Myocyte (in vitro differentiated cells): ENCODE results near the gene ARHGEF37. TPM values are rescaled to one million over a fixed set of nuclear protein-coding genes. Genes with fewer than 3 reads are reported as not detected.

Source experiments
- DNase-seq: peaks from one replicate; pipeline ENCODE4 v3.0.0-alpha.2; 2012; ENCODE audit warnings: low read depth
- total RNA-seq: library from RNA; depleted of rRNA; stranded (reverse); fragments of >200 nt; gene quantifications from 2 replicates; pipeline ENCODE4 v1.2.3, GENCODE V29; 2014

Gene ARHGEF37
- total RNA-seq, 1 donor from 2014 or later, result 8.3 TPM

DNA sequence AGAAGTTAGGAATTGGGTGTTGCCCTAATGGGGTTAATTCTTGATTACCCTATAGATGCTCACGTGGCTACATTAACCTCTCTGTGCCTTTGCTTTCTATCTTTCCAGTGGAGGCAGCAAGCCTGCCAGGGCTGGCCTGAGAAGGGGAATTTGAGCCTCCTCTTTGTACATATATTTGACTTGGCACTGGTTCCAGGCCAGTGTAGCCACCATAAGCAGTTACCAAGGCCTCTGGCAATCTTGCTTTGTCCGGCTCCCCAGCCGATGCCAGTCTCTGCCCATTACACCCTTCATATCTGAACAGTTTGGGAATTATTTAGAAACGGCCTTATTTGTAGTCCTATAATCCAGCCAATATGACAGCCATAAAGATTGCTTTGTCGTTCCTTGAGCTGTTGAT lies 90.2 kb downstream of the ARHGEF37 start:
- DNase-seq, result no peak

DNA sequence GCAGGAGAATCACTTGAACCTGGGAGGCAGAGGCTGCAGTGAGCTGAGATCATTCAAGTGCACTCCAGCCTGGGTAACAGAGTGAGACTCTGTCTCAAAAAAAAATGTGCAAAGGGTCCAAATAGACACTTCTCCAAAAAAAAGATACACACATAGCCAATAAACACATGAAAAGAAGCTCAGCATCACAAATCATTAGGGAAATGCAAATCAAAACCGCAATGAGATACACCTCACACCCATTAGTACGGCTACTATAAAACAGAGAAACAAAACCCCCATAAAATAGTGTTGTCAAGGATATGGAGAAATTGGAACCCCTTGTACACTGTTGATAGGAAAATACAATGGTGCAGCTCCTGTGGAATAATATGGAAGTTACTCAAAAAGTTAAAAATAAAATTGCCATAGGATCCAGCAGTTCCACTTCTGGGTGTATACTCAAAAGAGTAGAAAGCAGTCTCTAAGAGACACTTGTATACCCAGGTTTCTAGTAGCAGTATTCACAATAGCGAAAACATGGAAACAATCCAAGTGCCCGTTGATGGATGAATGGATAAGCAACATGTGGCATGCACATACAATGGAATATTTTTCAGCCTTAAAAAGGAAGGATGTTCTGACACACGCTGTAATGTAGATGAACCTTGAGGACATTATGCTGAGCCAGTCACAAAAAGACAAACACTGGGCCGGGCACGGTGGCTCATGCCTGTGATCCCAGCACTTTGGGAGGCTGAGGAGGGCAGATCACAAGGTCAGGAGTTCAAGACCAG lies 91.6 kb downstream of the ARHGEF37 start:
- no peak for DNase-seq

DNA sequence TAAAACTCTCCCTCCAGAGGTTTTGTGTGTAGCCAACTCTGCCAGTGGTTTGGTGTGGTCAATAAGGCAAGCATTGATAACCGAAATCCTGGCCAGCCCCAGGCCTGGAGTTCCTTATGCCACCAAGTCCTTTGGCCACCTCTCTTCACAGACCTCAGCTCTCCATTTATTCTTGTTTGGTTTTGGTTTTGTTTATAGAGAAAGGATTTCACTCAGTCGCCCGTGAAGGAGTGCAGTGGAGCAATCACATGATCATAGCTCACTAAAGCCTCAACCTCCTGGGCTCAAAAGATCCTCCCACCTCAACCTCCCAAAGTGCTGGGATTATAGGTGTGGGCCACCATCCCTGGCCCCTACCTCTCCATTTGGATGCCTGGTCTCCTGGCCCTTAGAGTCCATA lies 93.4 kb downstream of the ARHGEF37 start:
- no peak for DNase-seq

DNA sequence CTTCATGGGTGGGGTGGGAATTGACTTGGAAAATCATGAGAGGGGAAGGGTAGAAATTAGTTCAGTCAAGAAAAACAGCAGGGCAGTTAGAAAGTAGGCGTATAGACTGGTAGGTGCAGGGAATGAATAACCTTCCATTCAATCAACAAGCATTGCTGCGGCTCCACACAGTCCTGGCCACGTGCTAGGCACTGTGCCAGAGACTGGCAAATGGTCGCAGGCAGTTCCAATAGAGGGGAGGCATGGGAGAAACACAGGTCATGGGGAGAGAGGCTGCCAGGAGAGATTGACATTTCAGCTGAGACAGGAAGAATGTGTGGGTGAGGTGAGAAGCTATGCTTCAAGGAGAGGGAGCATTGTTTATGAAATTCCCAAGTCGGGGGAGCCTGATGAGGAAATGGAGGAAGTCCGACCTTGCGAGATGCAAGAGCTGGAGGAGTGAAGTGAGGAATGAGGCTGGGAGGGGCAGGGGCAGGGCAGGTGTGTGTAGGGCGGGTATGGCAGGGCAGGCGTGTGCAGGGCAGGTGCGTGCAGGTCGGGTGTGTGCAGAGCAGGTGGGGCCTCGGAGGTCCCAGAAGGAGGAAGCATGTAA lies 94.4 kb downstream of the ARHGEF37 start:
- DNase-seq, result no peak

DNA sequence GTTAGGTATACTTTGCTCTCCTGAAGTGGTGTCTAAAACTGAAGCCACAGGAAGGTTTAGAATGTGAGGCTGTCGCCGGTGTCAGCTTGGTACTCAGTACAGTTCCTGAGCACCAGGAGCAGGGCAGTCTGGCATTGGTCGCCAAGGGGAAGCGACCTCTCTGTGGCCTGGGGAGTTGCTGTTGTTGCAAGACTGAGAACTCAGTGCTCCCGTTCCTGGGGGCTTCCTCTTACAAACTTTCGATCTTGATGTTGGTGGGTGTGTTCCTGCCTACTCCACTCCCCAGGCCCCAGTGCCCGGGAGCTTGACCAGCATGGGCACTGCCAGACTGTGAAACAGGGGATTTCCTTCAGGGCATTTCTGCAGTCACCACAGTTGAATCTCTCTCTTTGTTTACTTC lies 96.4 kb downstream of the ARHGEF37 start:
- DNase-seq, result no peak

DNA sequence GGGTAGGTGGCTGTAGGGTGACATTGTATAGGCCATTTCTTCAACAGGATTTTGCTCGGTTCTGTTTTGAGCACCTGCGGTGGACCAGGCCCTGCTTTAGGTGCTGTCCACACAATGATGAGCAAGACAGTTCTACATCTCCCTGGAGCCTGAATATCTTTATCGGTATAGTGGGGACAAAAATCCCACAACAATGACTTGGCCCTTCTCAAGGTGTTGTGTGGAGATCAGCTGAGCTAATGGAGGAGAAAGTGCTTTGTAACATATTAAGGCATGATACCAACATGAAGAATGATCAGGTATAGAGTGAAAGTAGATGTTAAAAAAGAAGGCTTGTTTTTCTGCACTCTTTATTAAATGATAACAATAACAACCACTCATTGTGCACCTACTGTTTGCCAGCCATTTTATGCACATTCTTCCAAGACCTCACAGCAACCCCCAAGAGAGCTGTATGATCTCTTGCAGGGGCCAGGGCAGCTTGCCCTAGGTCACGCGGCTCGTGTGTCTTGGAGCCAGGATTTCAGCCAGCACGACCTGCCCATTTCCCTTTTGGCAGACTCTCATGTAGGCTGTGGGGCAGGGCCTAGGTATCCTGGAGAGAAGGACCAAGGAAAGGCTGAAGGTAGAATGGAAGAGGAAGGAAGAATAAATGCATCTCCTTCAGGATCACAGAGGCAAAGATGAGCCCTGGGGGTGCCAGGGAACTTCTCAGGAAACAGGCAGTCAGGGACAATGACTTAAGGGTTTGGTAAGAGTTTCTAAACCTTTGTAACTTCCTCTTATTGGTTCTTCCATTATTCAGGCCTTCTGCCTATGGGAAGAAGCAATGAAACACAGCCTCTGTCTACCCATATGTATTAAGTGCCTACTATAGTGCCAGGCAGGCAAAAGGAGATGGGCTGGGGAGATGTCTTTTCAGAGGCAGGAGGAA lies 98.8 kb downstream of the ARHGEF37 start:
- DNase-seq, result no peak

DNA sequence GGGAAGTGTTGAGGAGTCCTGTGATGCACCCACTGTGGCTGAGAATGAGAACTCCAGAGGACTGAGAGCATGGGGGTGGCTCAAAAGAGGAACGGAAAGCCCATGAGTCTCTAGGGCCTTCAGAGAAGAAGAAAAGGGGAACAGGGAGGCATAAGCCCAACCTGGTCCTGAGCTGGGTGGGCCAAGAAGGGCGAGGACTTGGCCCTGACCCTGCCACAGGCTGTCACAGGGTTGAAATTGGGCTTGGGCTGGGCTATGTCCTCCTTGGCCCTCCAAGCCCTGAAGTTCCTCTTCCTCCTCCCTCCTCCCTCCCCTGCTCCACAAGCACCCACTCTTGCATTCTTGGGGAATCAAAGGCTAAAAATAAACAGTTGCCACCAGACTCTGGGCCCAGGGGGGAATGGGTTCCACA lies 99.5 kb downstream of the ARHGEF37 start:
- no peak for DNase-seq

DNA sequence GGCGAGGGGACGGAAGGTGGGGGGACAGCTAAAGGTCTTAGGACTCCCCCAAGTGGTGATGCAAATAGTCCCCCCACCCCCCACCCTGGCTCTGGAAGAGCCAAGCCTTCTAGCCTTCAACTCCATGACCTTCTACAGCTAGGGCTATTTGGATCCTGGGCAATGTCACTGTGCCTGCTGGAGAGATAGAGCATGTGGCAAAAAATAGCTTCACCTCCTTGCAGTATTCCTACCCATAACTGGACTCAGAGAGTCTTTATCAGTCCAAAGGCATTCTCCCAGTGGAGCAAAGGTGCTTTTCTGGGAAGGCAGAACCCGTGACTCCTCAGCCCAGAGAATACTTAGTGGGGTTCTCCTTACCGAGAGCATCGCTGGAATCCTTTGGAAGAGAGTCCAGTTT lies 100.0 kb downstream of the ARHGEF37 start:
- no peak for DNase-seq

DNA sequence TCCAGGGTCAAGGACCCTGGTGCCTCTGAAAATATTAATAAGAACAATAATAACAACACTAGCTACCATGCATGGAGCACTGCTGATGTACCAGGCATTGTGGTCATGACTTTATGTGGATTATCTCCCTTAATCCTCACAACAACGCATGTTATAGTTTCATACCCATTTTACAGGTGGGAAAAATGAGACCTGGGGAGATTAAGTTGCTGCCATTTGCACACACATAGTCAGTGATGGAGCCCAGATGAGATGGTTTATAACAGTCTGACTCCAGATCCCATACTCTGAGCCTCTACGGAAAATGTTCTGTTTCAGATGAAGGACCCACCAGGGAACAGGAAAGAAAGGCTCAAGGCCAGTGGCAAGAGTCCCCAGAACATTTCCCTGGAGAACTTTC lies 100.6 kb downstream of the ARHGEF37 start:
- DNase-seq, result no peak

DNA sequence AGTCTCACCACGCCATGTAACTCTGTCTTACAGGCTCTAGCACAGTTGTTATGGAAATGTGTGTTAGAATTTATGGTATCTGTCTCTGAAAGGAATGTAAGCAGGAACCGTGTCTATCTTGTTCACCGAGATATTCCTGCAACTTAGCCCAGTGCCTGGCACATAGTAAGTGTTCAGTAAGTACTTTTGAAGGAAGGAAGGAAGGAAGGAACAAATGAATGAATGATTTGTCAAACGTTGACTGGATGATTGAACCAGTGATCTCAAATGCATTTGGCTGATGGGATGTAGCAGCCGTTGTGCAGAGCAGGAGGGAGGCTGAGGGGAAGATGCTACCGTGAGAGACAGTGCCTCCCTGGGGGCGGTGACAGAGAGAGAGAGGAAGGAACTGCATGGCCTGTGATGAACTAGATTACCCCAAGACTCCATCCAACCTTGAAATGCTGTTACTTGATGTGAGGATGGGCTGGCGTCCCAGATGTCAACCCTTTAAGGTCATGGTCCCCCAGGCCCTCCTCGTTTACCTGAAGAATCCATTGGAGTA lies 101.3 kb downstream of the ARHGEF37 start:
- no peak for DNase-seq

DNA sequence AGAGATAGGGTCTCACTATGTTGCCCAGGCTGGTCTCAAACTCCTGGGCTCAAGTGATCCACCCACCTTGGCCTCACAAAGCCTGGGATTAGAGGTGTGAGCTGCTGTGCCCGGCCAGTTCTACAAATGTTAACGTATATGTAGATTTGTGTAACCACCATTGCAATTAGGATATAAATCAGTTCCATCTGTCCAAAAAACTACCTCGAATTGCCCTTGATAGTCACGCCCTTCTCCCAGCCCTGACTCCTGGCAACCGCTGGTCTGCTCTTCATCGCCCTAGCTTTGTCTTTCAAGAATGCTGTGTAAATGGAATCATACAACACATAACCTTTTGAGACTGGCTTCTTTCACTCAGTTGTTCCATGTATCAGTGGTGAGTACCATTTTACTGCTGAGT lies 102.7 kb downstream of the ARHGEF37 start:
- no peak for DNase-seq

DNA sequence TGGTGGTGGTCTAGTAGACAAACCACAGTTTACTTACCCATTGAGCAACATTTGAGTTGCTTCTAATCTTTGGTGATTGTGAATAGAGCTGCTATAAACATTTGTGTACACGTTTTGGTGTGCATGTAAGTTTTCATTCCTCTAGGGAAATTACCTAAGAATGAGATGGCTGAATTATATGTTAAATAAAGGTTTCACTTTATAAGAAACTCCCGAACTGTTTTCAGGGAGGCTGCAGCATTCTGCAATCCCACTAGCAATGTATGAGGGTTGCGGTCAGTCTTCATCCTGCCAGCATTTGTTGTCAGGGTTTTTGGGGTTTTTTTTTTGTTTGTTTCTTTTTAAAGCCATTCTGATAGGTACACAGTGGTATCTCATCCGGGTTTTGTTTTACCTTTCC lies 103.1 kb downstream of the ARHGEF37 start:
- no peak for DNase-seq

Other genes starting within 250 kb of the ARHGEF37 start
- 12.8 and 14.3 TPM in 2 replicates for gene GRPEL2, start 236.0 kb upstream of the ARHGEF37 start, total RNA-seq
- gene PCYOX1L, start 223.5 kb upstream of the ARHGEF37 start, total RNA-seq, result 8.1 and 10.5 TPM in 2 replicates
- gene IL17B, start 202.2 kb upstream of the ARHGEF37 start, total RNA-seq, result 18.0 and 20.9 TPM in 2 replicates
- 287 and 364 TPM in 2 replicates for gene CSNK1A1, start 30.1 kb upstream of the ARHGEF37 start, total RNA-seq
- gene PPARGC1B, start 148.8 kb downstream of the ARHGEF37 start, total RNA-seq, result 1.8 and 2.5 TPM in 2 replicates